Esophagus muscularis mucosa (tissue), 4 donors: Measurements from ENCODE around the gene RPL37A. TPM values are rescaled to one million over a fixed set of nuclear protein-coding genes. Genes with fewer than 3 reads are reported as not detected.

Experiments
- DNase-seq: peaks from one replicate; pipeline ENCODE4 v3.0.0-alpha.2; 2017; ENCODE audit errors: extremely low spot score
- H3K27ac ChIP-seq, 4 donors: fragments of 200-600 bp; sonication (generic); replicated peaks in 1 of 4; 1 replicate in 3 of 4; 2 replicates in 1 of 4; pipeline ENCODE4 v1.5.1; 2016 to 2019; ENCODE audit warnings: mild to moderate bottlenecking in 1 of 4
- H3K27me3 ChIP-seq, 4 donors: fragments of 200-600 bp; sonication (generic); one replicate each; pipeline versions ENCODE4 v1.5.1 to v1.6.0; 2016 to 2019
- H3K36me3 ChIP-seq, 4 donors: fragments of 200-600 bp; sonication (generic); one replicate each; pipeline ENCODE4 v1.5.1; 2016 to 2019
- H3K4me1 ChIP-seq, 4 donors: fragments of 200-600 bp; sonication (generic); one replicate each; pipeline ENCODE4 v1.5.1; 2016 to 2019
- H3K4me3 ChIP-seq, 4 donors: fragments of 200-600 bp; sonication (generic); 1 replicate in 2 of 4; 2 replicates in 2 of 4; pipeline ENCODE4 v1.5.1; 2016 to 2019; ENCODE audit warnings: mild to moderate bottlenecking in 4 of 4, moderate library complexity in 1 of 4
- H3K9me3 ChIP-seq, 4 donors: fragments of 200-600 bp; sonication (generic); 1 replicate in 3 of 4; 2 replicates in 1 of 4; pipeline ENCODE4 v1.5.1; 2016 to 2019
- CTCF ChIP-seq, 3 experiments: fragments of 200-600 bp in 2 of 3; fragments of 450-650 bp in 1 of 3; sonication (generic) in 2 of 3; IDR thresholded peaks; one replicate each; pipeline ENCODE4 v1.5.1; 2017 to 2019; ENCODE audit warnings: antibody characterized with exemption in 3 of 3, mild to moderate bottlenecking in 2 of 3, moderate library complexity in 1 of 3
- EP300 ChIP-seq: sonication (generic); formaldehyde crosslinking; IDR thresholded peaks from one replicate; pipeline ENCODE4 v1.6.1; 2017; ENCODE audit warnings: antibody characterized with exemption
- POLR2A ChIP-seq: fragments of 450-650 bp; IDR thresholded peaks from one replicate; pipeline ENCODE4 v1.6.1; 2017; ENCODE audit warnings: antibody characterized with exemption, moderate library complexity, mild to moderate bottlenecking, low read depth
- POLR2AphosphoS5 ChIP-seq, 2 donors: sonication (generic); formaldehyde crosslinking; IDR thresholded peaks; one replicate each; pipeline ENCODE4 v1.6.1; 2017; ENCODE audit warnings: antibody characterized with exemption in 2 of 2
- WGBS: methylation state at CpG from one replicate; pipeline ENCODE4 v1.1.5; 2018; 5-methylcytosine and 5-hydroxymethylcytosine counted together
- intact Hi-C: fragments of 100-400 bp; cut with DNase I; formaldehyde crosslinking; loops from one replicate; pipeline ENCODE4 v1.15.1; 2023
- total RNA-seq, 4 donors: library from RNA; depleted of rRNA; stranded (reverse); fragments of >200 nt; gene quantifications; one replicate each; pipeline versions ENCODE4 v1.1.0 to v1.2.1, GENCODE V29; 2016

Gene RPL37A
- total RNA-seq, 4 donors from 2014 or later, result 1,371 to 1,915 (median 1,581) TPM

- Histone ChIP-seq H3K36me3 (peaks cover 23 to 84% (median 64%) of the 10 kb centered on the region in 4 donors), H3K4me1 (no peaks in the 10 kb centered on the region), H3K27ac (no peak overlapping the region), H3K27me3 (no peaks in the 10 kb centered on the region), H3K4me3 (no peak overlapping the region), H3K9me3 (no peaks in the 10 kb centered on the region)
- 77% methylated on average over 3 of the region's 3 CpGs for WGBS
- TF ChIP-seq POLR2A (no peak), POLR2AphosphoS5 (IDR thresholded peaks at IDR 0.05) (no peak), EP300 (no peak), CTCF (IDR thresholded peaks at IDR 0.05) (no peak)
- no peak for DNase-seq
- intact Hi-C loops, result no loop called here
Measured at GRCh38 chr2:216480221-216480620, 18.4 kb upstream of the RPL37A start.

GRCh38 chr2:216482640-216483039 is 16.0 kb upstream of the RPL37A start:
- peaks cover 3 to 60% (median 41%) of the 10 kb centered on the region in 4 donors for H3K36me3 ChIP-seq
- no peak overlapping the region for H3K4me3 ChIP-seq
- WGBS, result 82% methylated on average over 2 of the region's 2 CpGs
- no peak overlapping the region for H3K27ac ChIP-seq
- TF ChIP-seq EP300 (no peak), POLR2AphosphoS5 (IDR thresholded peaks at IDR 0.05) (no peak), POLR2A (no peak), CTCF (IDR thresholded peaks at IDR 0.05) (no peak)
- DNase-seq, result no peak
- no peaks in the 10 kb centered on the region for H3K27me3 ChIP-seq
- H3K9me3 ChIP-seq, result no peaks in the 10 kb centered on the region
- H3K4me1 ChIP-seq, result no peaks in the 10 kb centered on the region
- intact Hi-C loops, result no loop called here

- intact Hi-C loops, result no loop called here
- Histone ChIP-seq H3K36me3 (peaks cover 0 to 34% (median 19%) of the 10 kb centered on the region in 4 donors), H3K27ac (no peak overlapping the region), H3K9me3 (no peaks in the 10 kb centered on the region), H3K27me3 (no peaks in the 10 kb centered on the region), H3K4me3 (no peak overlapping the region), H3K4me1 (no peaks in the 10 kb centered on the region)
- no peak for DNase-seq
- no peak for TF ChIP-seq CTCF (IDR thresholded peaks at IDR 0.05)
- WGBS, result 76% methylated on average over 3 of the region's 3 CpGs
Measured at GRCh38 chr2:216485237-216485636, 13.4 kb upstream of the RPL37A start.

GRCh38 chr2:216485745-216486144 is 12.9 kb upstream of the RPL37A start:
- H3K9me3 ChIP-seq, result no peaks in the 10 kb centered on the region
- peaks cover 0 to 29% (median 16%) of the 10 kb centered on the region in 4 donors for H3K36me3 ChIP-seq
- intact Hi-C loops, result no loop called here
- no peaks in the 10 kb centered on the region for H3K4me1 ChIP-seq
- DNase-seq, result no peak
- WGBS, result 69% methylated on average over 5 of the region's 5 CpGs
- H3K4me3 ChIP-seq, result no peak overlapping the region
- H3K27me3 ChIP-seq, result no peaks in the 10 kb centered on the region
- no peak overlapping the region for H3K27ac ChIP-seq
- TF ChIP-seq POLR2A, result no peak
- no peak for TF ChIP-seq CTCF (IDR thresholded peaks at IDR 0.05)
- no peak for TF ChIP-seq POLR2AphosphoS5 (IDR thresholded peaks at IDR 0.05)

GRCh38 chr2:216486271-216486670 is 12.4 kb upstream of the RPL37A start:
- no peaks in the 10 kb centered on the region for H3K27me3 ChIP-seq
- H3K4me1 ChIP-seq, result no peaks in the 10 kb centered on the region
- H3K4me3 ChIP-seq, result no peak overlapping the region
- TF ChIP-seq CTCF (IDR thresholded peaks at IDR 0.05), result no peak
- TF ChIP-seq POLR2A, result no peak
- TF ChIP-seq EP300, result no peak
- TF ChIP-seq POLR2AphosphoS5 (IDR thresholded peaks at IDR 0.05), result no peak
- WGBS, result 89% methylated on average over 7 of the region's 7 CpGs
- DNase-seq, result no peak
- intact Hi-C loops, result no loop called here
- peaks cover 0 to 23% (median 12%) of the 10 kb centered on the region in 4 donors for H3K36me3 ChIP-seq
- no peaks in the 10 kb centered on the region for H3K9me3 ChIP-seq
- H3K27ac ChIP-seq, result no peak overlapping the region
